ENCODE results near the gene ADO.

DNA sequence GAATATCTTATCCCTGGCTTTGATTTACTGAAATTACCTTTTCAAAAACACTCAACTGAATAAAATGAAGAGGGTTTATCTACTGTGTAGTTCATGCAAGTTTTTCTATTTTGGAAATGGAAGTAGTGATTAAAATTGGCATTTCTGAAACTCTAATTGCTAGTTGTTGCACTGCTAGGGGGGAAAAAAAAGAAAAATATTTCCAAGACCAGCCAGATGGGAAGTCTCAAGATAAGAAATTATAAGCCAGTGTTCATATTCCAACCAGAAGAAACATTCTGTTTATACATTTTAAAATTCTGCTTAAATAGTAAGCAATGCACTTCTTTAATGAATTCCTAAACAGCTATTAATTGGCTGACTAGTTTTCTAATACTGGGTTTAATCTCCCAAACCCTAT is 9.4 kb upstream of the ADO start:
- TF ChIP-seq, protein P1, sequence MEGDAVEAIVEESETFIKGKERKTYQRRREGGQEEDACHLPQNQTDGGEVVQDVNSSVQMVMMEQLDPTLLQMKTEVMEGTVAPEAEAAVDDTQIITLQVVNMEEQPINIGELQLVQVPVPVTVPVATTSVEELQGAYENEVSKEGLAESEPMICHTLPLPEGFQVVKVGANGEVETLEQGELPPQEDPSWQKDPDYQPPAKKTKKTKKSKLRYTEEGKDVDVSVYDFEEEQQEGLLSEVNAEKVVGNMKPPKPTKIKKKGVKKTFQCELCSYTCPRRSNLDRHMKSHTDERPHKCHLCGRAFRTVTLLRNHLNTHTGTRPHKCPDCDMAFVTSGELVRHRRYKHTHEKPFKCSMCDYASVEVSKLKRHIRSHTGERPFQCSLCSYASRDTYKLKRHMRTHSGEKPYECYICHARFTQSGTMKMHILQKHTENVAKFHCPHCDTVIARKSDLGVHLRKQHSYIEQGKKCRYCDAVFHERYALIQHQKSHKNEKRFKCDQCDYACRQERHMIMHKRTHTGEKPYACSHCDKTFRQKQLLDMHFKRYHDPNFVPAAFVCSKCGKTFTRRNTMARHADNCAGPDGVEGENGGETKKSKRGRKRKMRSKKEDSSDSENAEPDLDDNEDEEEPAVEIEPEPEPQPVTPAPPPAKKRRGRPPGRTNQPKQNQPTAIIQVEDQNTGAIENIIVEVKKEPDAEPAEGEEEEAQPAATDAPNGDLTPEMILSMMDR (conservative IDR thresholded peaks at IDR 0.05 in 1 of 2, IDR thresholded peaks at IDR 0.05 in 1 of 2; ENCODE audit: low read depth in 1 of 2, low read length in 2 of 2) = no peak
- no peak for TF ChIP-seq EZH2 (IDR thresholded peaks at IDR 0.05; ENCODE audit: low read length, missing control alignments)
